HG02759 (cell line): ENCODE data around the gene BTBD8.

Experiments used
- ATAC-seq: cut with Tn5 transposase; IDR thresholded peaks from one replicate; pipeline ENCODE4 v1.9.1; 2021; ENCODE audit warnings: mild to moderate bottlenecking, moderate library complexity; ENCODE audit not compliant: unreplicated experiment

BTBD8 gene

DNA sequence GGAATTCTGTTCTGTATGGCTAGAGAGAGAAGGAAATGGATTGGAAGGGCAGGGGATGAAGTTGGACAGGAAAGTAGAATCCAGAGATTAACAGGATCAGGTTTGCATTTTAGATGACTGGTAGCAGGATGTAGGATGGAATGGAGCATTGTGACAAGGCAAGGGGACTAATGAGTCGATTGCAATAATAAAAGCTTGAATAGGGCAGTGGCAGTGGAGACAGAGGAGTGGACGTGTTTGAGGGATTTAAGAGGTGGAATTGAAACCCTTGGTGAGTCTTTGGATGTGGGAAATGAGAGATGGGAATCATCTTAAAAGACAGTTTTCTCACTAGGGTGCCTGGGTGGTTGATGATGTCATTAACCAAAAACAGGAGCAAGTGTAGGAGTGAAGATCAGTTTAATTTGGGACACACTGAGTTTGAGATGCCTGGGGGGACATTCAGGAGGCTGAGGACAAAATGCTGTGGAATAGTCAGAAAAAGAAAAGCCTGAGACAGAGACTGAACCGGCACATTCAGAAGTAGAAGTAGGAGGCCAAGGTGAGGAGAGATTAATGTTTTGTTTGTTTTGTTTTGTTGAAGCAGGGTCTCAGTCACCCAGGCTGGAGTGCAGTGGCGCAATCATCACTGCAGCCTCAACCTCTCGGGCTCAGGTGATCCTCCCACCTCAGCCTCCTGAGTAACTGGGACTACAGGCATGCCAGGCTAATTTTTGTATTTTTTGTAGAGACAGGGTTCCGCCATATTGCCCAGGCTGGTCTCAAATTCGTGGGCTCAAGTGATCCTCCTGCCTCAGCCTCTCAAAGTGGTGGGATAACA is 108.5 kb downstream of the BTBD8 start:
- ATAC-seq, result no peak

DNA sequence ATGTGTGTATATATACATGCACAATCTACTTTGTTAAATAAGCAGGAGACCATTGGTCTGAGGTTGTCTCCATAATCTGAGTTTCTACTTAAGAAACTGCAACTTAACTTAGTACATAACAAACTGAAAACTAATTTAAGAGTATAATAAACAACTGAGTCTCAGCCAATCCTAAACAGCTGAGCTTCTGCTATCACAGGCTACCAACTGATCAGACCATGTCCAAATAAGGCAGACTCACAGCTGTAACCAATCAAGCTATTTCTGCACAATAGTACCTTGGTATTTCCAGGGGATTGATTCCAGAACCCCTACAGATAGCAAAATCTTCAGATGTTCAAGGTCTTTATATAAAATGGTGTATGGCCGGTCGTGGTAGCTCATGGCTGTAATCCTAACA is 111.6 kb downstream of the BTBD8 start:
- no peak for ATAC-seq

DNA sequence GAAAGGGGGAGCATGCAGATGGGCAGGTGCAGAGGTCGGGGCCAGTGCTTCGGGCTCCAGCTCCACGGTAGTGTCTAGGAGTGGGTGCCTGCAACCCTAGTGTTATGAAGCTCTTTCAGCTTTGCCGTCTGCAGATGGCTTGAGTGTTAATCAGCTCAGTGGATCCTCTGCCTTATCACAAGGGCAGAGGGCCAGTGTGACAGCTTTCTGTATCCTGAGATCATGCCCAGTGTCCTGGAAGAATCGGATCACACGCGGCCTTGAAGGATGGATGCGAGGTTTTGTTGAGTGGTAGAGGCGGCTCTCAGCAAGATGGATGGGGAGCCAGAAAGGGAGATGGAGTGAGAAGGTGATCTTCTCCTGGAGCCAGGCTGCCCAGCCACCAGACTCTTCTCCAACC is 112.1 kb downstream of the BTBD8 start:
- ATAC-seq, result no peak

DNA sequence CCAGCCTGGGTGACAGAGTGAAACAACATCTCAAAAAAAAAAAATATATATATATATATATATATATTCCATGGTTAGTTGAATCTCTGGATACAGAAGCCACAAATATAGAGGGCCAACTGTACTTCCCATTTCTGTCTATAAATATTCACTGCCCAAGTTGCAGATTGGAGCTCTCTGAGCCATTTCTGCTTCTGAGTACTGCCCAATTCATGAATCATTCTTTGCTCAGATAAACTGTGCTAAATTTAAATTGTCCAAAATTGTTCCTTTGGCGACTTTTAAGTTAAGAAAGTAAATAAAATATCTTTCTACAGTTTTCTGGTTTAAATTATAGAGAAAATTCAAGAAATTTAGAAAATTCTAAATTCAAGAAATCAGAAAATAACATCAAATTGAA is 114.4 kb downstream of the BTBD8 start:
- ATAC-seq, result no peak

DNA sequence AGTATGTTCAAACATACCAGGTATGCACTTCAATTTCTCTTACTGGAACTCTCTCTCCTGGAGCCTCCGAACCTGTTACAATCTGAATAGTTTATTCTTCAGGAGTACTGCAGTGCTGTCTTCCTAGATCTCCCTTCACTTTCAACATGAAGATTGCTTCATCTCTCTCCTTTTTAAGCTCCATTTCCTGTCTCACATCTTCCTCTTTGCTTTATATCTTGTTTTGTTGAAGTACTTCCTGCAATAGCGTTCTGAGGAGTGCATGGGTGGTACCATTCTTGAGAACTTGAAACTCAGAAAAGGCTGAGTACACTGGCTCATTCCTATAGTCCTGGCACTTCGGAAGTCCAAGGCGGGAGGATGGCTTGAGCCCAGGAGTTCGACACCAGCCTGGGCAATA is 121.8 kb downstream of the BTBD8 start:
- ATAC-seq, result no peak

DNA sequence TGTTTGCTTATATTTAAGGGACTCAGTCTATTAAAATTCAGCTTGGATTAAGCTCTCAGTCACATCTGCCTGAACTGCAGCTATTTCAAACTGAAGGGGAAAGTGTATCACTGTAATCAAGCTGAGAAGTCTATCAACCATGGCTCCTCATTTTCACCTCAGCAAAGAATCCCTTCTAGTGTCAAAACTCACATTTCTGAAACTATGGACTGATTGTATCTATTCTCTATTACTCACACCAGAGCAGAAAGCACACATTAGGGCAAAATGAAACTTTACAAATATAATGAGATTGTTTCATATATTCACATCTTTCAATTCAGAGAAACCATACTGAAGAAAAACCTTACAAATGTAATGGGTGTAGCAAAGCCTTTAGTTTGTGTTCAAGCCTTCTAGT is 123.0 kb downstream of the BTBD8 start:
- ATAC-seq, result no peak

DNA sequence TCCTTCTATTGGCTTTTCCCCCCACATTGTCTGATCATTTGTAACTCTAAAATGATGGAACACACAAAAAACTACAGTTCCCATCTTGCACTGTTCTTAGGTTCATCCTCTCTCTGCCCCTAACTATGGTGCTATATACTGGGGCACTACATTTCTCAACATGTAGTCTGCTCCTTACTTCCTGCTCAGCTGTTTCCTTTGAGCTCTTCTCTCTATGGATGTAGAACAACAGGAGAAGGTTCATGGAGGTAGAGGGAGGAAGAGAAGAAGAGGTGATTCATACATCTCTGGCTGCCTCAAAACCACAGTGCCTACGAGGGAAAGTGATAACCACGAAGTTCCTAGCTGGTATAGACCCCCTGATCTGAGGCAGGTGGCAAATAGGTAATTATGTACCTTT is 130.6 kb downstream of the BTBD8 start:
- no peak for ATAC-seq

DNA sequence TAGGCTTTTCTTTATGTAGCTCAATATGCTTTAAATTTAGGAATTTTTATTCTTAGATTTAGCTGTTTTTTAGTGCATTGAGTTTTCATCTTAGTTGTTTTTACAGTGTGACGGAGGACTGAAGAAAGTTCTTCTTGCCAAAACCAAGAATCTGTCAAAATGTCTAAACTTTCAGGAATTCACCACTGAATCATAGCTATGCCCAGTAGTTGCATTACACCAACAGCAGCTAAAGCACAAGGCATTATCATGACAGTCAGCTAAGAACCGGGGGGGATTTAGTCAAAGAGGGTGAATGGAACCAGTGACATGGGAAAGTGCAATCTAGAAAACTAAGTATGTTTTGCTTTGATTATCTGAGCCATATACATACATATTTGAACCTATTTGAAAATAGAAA is 131.0 kb downstream of the BTBD8 start:
- no peak for ATAC-seq

DNA sequence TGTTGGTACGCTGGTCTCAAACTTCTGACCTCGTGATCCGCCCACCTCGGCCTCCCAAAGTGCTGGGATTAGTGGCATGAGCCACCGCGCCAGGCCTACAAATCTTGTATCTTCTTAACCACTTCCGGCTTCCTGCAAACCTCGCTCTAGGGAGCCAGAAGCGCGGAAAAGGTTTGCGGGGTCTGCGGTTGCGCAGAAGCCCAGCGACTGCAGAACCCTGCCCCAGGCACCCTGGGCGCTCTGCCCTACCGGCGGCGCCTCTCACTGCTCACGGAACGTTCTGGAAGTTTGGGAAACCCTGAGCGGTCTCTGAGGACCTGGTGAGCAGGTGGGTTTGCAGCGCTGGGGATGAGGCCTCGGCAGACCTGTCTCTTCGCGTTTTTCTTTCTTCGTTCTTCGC is 137.6 kb downstream of the BTBD8 start, which contains the start of gene C1orf146:
C1orf146 (plus strand) TSS at position 195 of the 400 bp plus-strand sequence. CDS start 13,506 bp downstream, outside the sequence.
- ATAC-seq, result no peak

DNA sequence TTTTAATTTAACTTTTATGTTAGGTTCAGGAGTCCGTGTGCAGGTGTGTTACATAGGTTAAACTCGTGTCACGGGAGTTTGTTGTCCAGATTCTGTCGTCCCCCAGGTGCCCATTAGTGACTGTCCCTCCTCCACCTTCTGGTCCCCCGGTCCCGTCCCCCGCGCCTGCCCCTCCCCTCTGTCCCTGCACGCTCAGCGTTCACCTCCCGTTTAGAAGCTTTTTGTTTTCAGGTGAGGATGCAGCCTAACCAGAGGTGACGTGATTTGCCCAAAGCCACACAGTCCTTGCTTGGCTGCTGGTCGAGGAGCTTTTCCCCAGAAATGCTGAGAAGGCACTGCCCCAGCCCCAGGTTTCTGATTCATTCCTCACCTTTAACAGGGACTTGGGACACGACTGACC is 138.4 kb downstream of the BTBD8 start:
- no peak for ATAC-seq

DNA sequence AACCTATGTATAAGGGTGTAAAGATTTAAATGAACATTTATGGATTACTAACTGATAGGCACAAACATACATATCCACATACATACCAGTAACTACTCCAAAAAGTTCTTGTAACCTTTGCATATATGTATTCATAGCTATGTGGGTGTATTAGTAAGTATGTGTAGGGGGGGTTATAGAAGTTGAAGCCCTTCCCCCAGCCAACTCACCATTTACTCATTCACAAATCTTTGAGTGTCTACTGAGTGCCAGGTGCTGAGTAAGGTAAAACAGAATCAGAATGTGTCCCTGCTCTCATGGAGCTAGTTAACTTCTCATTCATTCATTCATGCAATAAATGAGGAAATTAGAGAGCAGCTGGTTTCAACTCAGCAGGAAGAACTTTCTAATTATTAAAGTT is 138.9 kb downstream of the BTBD8 start:
- no peak for ATAC-seq

DNA sequence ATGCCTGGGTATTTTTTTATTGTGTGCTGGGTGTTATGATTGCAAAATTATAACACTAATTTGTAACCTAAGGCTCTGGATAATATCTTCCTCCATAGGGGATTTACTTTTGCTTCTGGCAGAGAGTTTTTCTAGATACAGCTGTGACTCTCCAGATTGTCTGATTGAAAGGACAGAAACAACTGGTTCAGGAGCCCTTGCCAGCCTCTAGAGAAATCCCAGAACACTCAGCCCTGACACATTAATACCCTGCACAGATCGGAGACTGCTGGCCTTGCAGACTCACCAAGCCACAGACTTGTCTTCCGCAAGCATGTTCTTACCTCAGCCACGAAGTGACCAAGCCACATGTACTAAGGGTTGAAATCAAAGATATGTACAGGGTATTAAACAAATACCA is 148.3 kb downstream of the BTBD8 start:
- ATAC-seq, result no peak

DNA sequence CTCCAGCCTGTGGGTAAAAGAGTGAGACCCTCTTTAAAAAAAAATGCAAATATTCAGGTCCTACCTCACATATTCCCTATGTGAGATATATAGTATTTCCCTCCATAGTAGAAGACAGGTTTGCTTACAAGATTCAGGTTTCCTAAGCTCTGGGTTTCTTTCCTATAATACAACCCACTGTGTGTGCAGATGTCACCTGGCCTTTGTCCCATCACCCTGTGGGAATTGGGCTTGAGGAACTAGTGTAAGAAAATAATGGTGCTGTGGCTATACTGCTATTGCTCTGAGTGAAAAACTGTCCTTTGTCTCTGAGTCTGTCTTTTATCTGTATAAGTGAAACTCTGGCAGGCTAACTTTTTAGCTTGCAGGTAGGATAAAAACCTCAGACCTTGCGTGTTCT is 150.6 kb downstream of the BTBD8 start:
- no peak for ATAC-seq
